ENCODE results near the gene DIP2C.

Gene DIP2C

DNA sequence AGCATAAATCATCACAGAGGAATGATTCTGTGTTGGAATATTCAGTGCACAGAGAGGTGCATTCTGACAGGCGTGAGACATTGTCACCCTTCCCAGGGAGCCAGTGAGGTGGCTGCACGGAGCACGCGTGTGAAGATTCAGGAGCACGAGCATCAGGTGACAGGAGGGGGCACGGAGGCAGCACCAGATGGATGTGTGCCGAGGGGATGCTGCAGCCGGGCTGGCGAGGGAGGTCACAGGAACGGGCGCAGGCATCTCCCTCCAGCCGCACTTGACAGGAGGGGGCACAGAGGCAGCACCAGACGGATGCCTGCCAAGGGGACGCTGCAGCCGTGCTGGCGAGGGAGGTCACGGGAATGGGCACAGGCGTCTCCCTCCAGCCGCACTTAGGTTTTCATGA is 66.5 kb downstream of the DIP2C start:
- no peak for TF ChIP-seq CTCF (IDR thresholded peaks at IDR 0.05)

DNA sequence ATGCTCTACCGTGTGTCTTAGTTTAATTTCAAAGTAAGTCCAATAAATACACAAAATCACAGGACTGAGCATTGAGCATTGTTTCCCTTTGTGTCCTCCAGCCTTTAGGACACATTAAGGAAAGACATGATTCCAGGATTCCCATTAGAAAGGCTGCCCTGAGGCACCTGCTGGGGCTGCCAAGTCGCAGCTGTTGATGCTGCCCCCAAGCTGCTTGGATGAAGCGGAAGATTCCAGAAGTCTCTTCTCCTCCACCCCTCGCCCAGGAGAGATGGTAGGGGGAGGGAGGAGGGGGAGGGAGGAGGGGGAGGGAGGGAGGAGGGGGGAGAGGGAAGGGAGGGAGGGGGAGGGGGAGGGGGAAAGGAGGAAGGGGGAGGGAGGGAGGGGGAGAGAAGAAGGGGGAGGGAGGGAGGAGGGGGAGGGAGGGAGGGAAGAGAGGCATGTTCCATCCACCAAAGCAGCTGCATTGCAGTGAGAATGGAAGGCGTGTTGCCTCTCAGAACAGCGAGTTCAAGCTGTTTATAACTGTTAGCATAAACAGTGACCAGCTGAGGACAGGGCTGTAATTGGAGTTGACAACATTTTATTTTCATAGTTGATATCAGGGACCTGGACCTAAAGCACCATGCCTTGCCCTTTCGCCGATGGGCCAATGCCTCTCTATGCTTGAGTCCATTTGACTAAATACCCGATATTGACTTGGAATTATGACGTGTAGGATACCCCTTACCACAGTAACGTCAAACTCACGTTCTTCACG is 67.3 kb downstream of the DIP2C start:
- no peak for TF ChIP-seq CTCF (IDR thresholded peaks at IDR 0.05)

DNA sequence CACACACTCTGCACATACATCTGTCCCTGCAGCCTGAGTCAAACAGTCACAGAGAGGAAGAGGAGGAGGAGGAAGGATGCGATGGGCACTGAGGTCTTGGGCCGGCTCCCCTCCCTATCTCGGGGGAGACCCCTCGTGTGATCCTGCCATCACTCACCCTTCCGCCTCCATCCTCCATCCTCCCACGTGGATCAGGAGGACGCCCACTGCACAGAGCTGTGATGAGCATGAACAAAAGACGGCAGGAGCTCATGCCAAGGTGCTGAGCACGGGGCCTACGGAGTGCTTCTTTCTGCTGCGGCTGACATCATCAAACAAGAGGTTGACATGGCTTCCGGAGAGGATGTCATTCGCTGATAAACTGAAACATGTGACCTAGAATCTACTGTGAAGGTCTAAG is 68.0 kb downstream of the DIP2C start:
- no peak for TF ChIP-seq CTCF (IDR thresholded peaks at IDR 0.05)

DNA sequence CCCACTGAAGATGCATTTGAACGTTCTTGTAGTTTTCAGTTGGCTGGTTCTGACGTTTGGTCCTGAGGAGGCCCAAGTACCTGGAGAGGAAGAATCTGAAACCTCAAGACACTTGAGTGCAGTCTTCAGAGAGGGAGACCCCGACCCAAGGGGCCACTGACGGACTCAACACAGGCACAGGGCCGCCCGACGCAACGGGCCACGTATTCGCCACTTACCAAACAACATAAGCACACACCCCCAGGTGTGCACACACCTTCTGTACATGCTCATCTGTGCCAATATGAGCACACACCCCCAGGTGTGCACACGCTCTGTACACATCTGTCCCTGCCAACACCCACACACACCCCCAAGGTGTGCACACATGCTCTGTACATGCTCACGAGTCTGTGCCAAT is 68.5 kb downstream of the DIP2C start:
- TF ChIP-seq CTCF (IDR thresholded peaks at IDR 0.05), result no peak

DNA sequence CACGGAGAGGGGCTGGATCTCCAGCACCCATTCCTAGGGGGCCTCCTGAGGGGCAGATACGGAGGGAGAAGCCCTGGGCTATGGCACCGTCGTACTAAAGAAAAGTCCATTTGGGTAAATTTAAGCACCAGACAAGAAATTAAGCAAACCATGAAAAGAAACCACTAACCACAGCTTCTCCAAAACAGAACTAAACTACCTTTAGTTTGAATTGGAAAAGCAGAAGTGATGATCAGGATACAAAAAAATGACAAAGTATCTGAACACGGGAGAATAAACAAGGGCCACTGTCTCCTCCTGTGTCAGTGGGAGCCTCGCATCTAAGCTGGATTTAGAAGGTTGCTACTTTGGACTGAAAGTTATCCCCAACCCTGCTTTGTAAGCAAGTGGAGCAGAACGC is 69.1 kb downstream of the DIP2C start:
- TF ChIP-seq CTCF (IDR thresholded peaks at IDR 0.05), result no peak

- no peak for TF ChIP-seq CTCF (IDR thresholded peaks at IDR 0.05)
Observed at GRCh38 chr10:619710-620109, 69.8 kb downstream of the DIP2C start.

- no peak for TF ChIP-seq CTCF (IDR thresholded peaks at IDR 0.05)
Observed at GRCh38 chr10:618229-618989, 71.1 kb downstream of the DIP2C start.

Measured in LNCAP (cell line).